ENCODE results near the gene LUZP1. TPM values are rescaled to one million over a fixed set of nuclear protein-coding genes. Genes with fewer than 3 reads are reported as not detected.
A peak's percentile ranks its signal among the peaks of the same experiment; 100 is the strongest.

The LUZP1 gene
- total and polyA plus RNA-seq, 7 donors, result 1.5 to 13.4 (median 7.4) TPM

DNA sequence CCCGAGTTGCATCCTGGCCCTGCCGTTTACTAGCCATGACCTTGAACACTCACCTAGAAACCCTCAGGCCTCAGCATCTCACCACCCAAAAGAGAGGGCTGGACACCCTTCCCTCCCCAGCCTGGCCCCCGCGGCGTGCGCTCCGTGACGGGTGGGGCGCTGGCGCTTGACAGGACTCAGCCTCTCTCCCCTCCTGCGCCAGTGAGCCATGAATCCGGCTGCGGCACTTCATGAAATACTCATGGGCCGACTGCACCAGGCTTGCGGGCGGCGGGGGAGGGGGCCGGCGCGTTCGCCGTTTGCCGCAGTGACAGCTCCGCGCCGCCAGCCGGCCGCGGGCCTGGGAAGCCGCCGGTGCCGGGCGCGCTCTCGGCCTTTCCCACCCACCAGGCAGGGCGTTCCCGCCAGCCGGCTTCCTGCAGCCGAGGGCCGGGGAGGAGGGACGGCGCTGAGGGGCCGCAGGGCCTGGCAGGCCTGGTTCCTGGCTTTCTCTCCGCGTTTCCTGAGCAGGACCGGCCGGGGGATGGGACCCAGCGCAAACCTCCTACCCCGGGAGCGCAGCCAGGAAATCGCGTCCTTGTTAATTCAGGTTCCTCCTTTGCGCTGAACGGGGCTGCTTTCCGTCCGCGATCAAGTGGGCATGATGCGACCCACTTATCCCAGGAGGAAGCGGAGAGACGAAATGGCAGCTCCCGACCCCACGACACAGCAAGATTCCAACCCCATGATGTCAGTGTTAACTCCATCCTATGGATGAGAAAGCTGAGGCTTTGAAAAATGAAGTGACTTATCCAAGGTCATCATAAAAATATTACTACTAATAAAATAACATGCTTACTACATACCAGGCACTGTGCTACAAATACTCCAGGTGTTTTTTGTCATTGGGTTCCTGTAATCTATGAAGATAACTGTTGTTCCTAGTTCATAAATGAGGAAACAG lies 9.1 kb upstream of the LUZP1 start:
- Histone ChIP-seq H3K27ac (peak overlapping the region; percentile 69), H3K27me3 (ENCODE audit: insufficient read depth in 3 of 3, low read length in 2 of 3) (peaks cover 0 to 3% (median 0%) of the 10 kb centered on the region in 3 donors), H3K36me3 (ENCODE audit: insufficient read depth in 1 of 2, low read depth in 1 of 2) (no peaks in the 10 kb centered on the region), H3K4me1 (peaks cover 4% of the 10 kb centered on the region), H3K9me3 (no peaks in the 10 kb centered on the region), H3K4me3 (peak overlapping the region; percentile 68)
- intact Hi-C loops (cut with DNase I), result no loop called here
- peak; percentile 81 to 92 (median 82) for ATAC-seq
- TF ChIP-seq, protein P1, sequence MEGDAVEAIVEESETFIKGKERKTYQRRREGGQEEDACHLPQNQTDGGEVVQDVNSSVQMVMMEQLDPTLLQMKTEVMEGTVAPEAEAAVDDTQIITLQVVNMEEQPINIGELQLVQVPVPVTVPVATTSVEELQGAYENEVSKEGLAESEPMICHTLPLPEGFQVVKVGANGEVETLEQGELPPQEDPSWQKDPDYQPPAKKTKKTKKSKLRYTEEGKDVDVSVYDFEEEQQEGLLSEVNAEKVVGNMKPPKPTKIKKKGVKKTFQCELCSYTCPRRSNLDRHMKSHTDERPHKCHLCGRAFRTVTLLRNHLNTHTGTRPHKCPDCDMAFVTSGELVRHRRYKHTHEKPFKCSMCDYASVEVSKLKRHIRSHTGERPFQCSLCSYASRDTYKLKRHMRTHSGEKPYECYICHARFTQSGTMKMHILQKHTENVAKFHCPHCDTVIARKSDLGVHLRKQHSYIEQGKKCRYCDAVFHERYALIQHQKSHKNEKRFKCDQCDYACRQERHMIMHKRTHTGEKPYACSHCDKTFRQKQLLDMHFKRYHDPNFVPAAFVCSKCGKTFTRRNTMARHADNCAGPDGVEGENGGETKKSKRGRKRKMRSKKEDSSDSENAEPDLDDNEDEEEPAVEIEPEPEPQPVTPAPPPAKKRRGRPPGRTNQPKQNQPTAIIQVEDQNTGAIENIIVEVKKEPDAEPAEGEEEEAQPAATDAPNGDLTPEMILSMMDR (IDR thresholded peaks at IDR 0.05), result peak; percentile 30
- DNase-seq, result peak; percentile 79 to 84
- 1 to 3% (median 2%) methylated on average over 33 to 62 of the region's 62 CpGs for WGBS, 3 donors

DNA sequence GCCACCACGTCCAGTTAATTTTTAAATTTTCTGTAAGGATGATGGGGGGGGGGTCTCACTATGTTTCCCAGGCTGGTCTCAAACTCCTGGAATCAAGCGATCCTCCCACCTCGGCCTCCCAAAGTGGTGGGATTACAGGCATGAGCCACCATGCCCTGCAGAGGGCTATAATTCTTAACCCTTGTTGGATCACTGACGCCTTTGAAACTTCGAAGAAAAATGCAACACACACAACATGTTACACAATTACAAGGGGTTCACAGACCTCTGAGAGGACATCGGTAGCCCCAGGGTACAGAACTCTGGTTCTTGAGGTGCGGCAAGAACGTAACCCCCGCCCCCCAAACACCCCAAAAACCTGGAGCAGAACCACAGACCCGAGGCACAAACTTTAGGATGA lies 8.4 kb upstream of the LUZP1 start:
- Histone ChIP-seq H3K9me3 (no peaks in the 10 kb centered on the region), H3K4me1 (peaks cover 4% of the 10 kb centered on the region), H3K27ac (peak overlapping the region; percentile 69), H3K36me3 (ENCODE audit: insufficient read depth in 1 of 2, low read depth in 1 of 2) (no peaks in the 10 kb centered on the region), H3K4me3 (peak overlapping the region; percentile 68), H3K27me3 (ENCODE audit: insufficient read depth in 3 of 3, low read length in 2 of 3) (peaks cover 0 to 3% (median 0%) of the 10 kb centered on the region in 3 donors)
- ATAC-seq, result peak in 1 of 4 donors; percentile 7
- TF ChIP-seq, protein P1 (IDR thresholded peaks at IDR 0.05), result no peak
- DNase-seq, result no peak
- 43 to 53% (median 48%) methylated on average over 10 of the region's 10 CpGs for WGBS, 3 donors
- intact Hi-C loops (cut with DNase I), result no loop called here

DNA sequence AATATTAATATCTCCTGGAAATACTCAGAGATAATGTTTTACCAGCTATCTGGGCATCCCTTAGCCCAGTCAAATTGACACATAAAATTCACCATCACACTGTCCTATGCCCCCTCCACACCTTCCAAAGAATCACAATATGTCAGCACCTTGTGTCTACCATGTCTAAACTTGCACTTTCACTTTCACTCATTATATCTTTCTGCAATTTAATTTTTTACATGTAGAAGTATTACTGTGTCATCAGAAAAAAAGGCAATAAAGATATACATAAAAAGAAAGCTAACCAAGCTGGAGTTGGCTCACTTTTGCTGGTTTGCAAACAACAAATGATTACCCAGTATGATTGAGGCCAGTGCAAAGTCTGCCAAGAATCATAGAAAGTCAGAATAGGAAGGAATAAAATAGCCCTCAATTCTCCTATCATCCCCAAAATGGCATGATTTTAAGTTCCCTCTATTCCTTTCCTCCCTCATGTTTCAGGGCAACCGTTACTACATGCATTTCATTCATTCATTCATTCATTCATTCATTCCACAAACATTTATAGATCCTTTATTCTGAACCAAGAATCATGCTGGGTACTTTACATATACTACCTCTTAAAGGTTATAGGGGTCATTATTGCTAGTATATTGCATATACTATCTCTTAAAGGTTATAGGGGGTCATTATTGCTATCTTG lies 5.9 kb upstream of the LUZP1 start:
- Histone ChIP-seq H3K4me1 (peaks cover 7% of the 10 kb centered on the region), H3K27me3 (ENCODE audit: insufficient read depth in 3 of 3, low read length in 2 of 3) (no peaks in the 10 kb centered on the region), H3K27ac (no peak overlapping the region), H3K4me3 (no peak overlapping the region), H3K9me3 (no peaks in the 10 kb centered on the region), H3K36me3 (ENCODE audit: insufficient read depth in 1 of 2, low read depth in 1 of 2) (no peaks in the 10 kb centered on the region)
- TF ChIP-seq, protein P1 (IDR thresholded peaks at IDR 0.05), result no peak
- ATAC-seq (no peak), DNase-seq (no peak)
- intact Hi-C loops (cut with DNase I), result no loop called here
- 24 to 50% (median 35%) methylated on average over 1 of the region's 1 CpG for WGBS, 3 donors

DNA sequence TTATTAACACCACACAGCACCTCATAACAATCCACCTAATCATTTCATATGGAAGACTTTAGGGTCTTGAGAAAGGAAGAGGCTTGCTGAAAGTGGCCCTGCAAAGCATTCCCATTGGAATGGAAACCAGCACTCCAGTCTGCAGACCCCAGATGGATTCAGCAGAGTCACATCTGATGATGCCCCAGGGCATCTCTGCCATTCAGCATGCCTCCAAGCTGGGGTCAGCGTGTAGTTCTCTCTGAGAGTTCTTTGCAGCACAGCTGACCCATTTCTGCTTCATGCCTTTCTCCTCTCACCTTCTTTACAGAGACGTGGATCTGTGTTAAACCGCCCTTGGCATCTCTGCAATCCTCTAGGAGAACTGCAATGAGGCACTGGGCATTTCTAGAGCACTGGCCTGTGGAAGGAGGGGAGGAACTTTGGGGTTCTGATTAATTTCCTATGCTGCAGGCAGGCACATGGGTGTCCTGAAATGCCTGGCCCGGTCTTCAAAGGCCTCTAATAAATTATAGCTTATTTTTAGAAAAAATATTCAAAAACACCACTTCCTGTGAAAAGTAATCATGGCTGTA lies 2.6 kb upstream of the LUZP1 start:
- Histone ChIP-seq H3K27ac (no peak overlapping the region), H3K36me3 (ENCODE audit: insufficient read depth in 1 of 2, low read depth in 1 of 2) (no peaks in the 10 kb centered on the region), H3K4me1 (peaks cover 10% of the 10 kb centered on the region), H3K4me3 (no peak overlapping the region), H3K27me3 (ENCODE audit: insufficient read depth in 3 of 3, low read length in 2 of 3) (no peaks in the 10 kb centered on the region), H3K9me3 (no peaks in the 10 kb centered on the region)
- DNase-seq (no peak), ATAC-seq (no peak)
- TF ChIP-seq, protein P1 (IDR thresholded peaks at IDR 0.05), result no peak
- intact Hi-C loops (cut with DNase I), result no loop called here
- WGBS, 3 donors, result 56 to 64% (median 61%) methylated on average over 4 of the region's 4 CpGs

All from psoas muscle (tissue), 8 donors.